LNCAP (cell line): Measurements from ENCODE around the gene DUSP3.

Experiments
- CTCF ChIP-seq: fragments of 450-650 bp; IDR thresholded peaks from 2 replicates; pipeline ENCODE4 v1.5.1; 2017; ENCODE audit warnings: mild to moderate bottlenecking

The DUSP3 gene

DNA sequence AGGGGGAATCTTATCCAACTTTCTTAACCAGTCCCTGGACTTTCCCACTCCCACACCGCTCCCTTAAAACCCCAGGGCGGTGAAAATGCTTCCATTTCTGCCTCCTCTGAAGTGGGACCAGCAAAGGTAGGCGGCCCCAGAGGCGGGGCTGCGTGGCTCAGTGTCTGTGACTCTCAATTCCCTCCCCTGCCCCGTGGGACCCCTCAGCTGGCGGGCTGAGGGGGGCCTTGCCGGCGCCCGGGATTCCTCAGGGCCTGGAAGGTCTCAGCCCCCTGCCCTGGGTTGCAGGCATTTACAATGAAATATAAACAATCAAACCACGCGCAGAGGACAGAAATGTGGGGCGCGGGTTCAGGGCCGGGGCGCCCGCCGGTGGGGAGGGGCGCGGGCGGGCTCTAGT is 23.8 kb downstream of the DUSP3 start:
- TF ChIP-seq CTCF: no peak

GRCh38 chr17:43753493-43754129 is 25.2 kb downstream of the DUSP3 start:
- TF ChIP-seq CTCF: no peak

- TF ChIP-seq CTCF: no peak
Observed at GRCh38 chr17:43750153-43750552, 28.6 kb downstream of the DUSP3 start.

DNA sequence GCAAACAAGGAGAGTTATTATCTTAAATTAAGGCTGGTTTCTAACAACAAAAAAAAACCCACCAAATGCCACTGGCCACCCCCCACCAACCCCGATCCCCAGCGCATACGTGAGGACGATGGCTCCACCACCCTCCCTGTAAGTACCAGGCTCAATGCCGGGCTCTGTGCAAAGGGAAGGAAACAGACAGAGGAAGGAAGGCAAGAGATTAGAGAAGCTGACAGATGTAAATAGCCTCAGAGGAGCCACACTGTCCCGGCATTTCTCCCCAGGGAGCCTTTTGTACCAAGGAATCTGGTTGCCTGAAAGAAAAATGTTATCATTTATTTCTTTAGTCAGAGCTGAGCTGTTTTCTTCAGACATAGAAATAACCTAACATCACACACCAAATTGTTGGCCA is 33.2 kb downstream of the DUSP3 start:
- TF ChIP-seq CTCF: no peak

DNA sequence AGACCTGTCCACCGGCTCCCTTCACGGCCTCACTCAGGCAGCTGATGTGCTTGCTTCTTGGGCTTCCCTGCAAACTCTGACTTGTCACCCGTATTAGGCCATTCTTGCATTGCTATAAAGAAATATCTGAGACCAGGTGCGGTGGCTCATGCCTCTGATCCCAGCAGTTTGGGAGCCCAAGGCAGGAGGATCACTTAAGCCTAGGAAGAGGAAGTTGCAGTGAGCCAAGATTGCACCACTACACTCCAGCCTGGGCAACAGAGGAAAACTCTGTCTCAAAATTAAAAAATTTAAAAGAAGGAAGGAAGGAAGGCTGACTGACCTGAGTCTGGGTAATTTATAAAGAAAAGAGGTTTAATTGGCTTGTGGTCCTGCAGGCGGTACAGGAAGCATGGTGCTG is 37.1 kb downstream of the DUSP3 start:
- no peak for TF ChIP-seq CTCF

GRCh38 chr17:43740541-43740940 is 38.2 kb downstream of the DUSP3 start:
- TF ChIP-seq CTCF: no peak

- no peak for TF ChIP-seq CTCF
Observed at GRCh38 chr17:43737722-43738121, 41.1 kb downstream of the DUSP3 start.

DNA sequence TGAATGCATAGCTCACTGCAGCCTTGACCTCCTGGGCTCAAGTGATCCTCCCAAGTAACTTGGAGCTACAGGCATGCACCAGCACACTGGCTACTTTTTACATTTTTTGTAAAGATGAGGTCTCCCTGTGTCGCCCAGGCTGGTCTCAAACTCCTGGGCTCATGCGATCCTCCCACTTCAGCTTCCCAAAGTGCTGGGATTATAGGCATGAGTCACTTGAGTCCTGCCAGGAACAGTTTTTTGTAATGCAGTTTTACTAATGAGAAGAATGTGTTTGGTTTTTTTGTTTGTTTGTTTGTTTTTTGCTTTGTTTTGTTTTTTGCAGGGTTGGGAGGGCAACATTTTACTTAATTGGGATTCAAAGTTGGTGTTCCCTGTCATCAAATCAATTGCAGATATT is 42.4 kb downstream of the DUSP3 start:
- TF ChIP-seq CTCF: no peak
